GM12892 (cell line): ENCODE data around the gene CD274.
"Not testable (repeated sequence)": the region's sequence is repeated elsewhere in the genome, so short reads cannot be mapped to it uniquely, and the experiment has no call there.

Experiments
- DNase-seq: peaks from one replicate; pipeline ENCODE4 v3.0.0; 2011; ENCODE audit not compliant: insufficient read length
- FAIRE-seq: peaks from 2 replicates; lab custom pipeline; 2011; peaks lifted over from hg19 to GRCh38; lab: Jason Lieb, UNC
- POLR2A ChIP-seq: IDR thresholded peaks from 2 replicates; pipeline ENCODE4 v1.6.1; 2011; ENCODE audit warnings: low read depth, low read length, control low read depth
- POLR2AphosphoS5 ChIP-seq: IDR thresholded peaks from 2 replicates; pipeline ENCODE4 v1.6.1; 2011; ENCODE audit warnings: low read depth, low read length, control low read depth
- TAF1 ChIP-seq: IDR thresholded peaks from 2 replicates; pipeline ENCODE4 v1.6.1; 2011; ENCODE audit warnings: low read depth, mild to moderate bottlenecking, control low read depth, low read length, borderline replicate concordance

Gene CD274

GRCh38 chr9:5440426-5440825 lies 9.9 kb upstream of the CD274 start:
- no peak for DNase-seq
- FAIRE-seq, result no peak
- TF ChIP-seq POLR2AphosphoS5, result no peak
- no peak for TF ChIP-seq TAF1
- TF ChIP-seq POLR2A, result no peak

- DNase-seq, result no peak
- no peak for FAIRE-seq
- no peak for TF ChIP-seq TAF1
- TF ChIP-seq POLR2A, result no peak
- TF ChIP-seq POLR2AphosphoS5, result no peak
Measured at GRCh38 chr9:5441043-5441442, 9.3 kb upstream of the CD274 start.

- no peak for TF ChIP-seq POLR2AphosphoS5
- TF ChIP-seq POLR2A, result no peak
- no peak for TF ChIP-seq TAF1
- FAIRE-seq, result peak; percentile 86
- no peak for DNase-seq
Measured at GRCh38 chr9:5442400-5443011, 7.8 kb upstream of the CD274 start.

- FAIRE-seq, result no peak
- no peak for TF ChIP-seq POLR2AphosphoS5
- TF ChIP-seq POLR2A, result no peak
- TF ChIP-seq TAF1, result no peak
- no peak for DNase-seq
Measured at GRCh38 chr9:5443850-5444249, 6.5 kb upstream of the CD274 start.

GRCh38 chr9:5445096-5445495 lies 5.2 kb upstream of the CD274 start:
- not testable (repeated sequence) for FAIRE-seq, DNase-seq

- no peak for TF ChIP-seq TAF1
- no peak for TF ChIP-seq POLR2A
- no peak for TF ChIP-seq POLR2AphosphoS5
- FAIRE-seq (no peak), DNase-seq (no peak)
Measured at GRCh38 chr9:5445886-5446285, 4.5 kb upstream of the CD274 start.

GRCh38 chr9:5446451-5447236 lies 3.7 kb upstream of the CD274 start:
- DNase-seq, result no peak
- TF ChIP-seq POLR2A (no peak), POLR2AphosphoS5 (no peak), TAF1 (no peak)
- FAIRE-seq, result no peak

GRCh38 chr9:5447337-5447736 lies 3.0 kb upstream of the CD274 start:
- peak; percentile 79 for FAIRE-seq
- no peak for DNase-seq
- TF ChIP-seq POLR2AphosphoS5 (no peak), TAF1 (no peak), POLR2A (no peak)

GRCh38 chr9:5448016-5448415 lies 2.3 kb upstream of the CD274 start:
- DNase-seq (no peak), FAIRE-seq (no peak)
- TF ChIP-seq POLR2A (no peak), POLR2AphosphoS5 (no peak), TAF1 (no peak)

GRCh38 chr9:5448461-5449435 lies 1.6 kb upstream of the CD274 start:
- no peak for DNase-seq
- TF ChIP-seq POLR2A (no peak), POLR2AphosphoS5 (no peak), TAF1 (no peak)
- peak; percentile 58 for FAIRE-seq
